Uterus (tissue), 4 donors: Measurements from ENCODE around the gene PRKAR1B. TPM values are rescaled to one million over a fixed set of nuclear protein-coding genes. Genes with fewer than 3 reads are reported as not detected.

Experiments used
- DNase-seq, 2 donors: peaks; one replicate each; pipeline ENCODE4 v3.0.0-alpha.2; 2019 to 2020
- H3K27ac ChIP-seq, 2 donors: fragments of 200-600 bp; sonication (generic); 1 replicate in 1 of 2; 2 replicates in 1 of 2; pipeline ENCODE4 v1.5.1; 2016 to 2018
- H3K27me3 ChIP-seq, 2 donors: fragments of 200-600 bp; sonication (generic); one replicate each; pipeline ENCODE4 v1.5.1; 2018 to 2019; ENCODE audit warnings: control low read depth in 1 of 2
- H3K36me3 ChIP-seq, 2 donors: fragments of 200-600 bp; sonication (generic); one replicate each; pipeline ENCODE4 v1.5.1; 2019; ENCODE audit warnings: control low read depth in 1 of 2
- H3K4me1 ChIP-seq, 2 donors: fragments of 200-600 bp; sonication (generic); one replicate each; pipeline ENCODE4 v1.5.1; 2018 to 2019; ENCODE audit warnings: control low read depth in 1 of 2
- H3K4me3 ChIP-seq, 2 donors: fragments of 200-600 bp; sonication (generic); 1 replicate in 1 of 2; 2 replicates in 1 of 2; pipeline ENCODE4 v1.5.1; 2018 to 2019; ENCODE audit warnings: mild to moderate bottlenecking in 1 of 2
- H3K9me3 ChIP-seq, 2 donors: fragments of 200-600 bp; sonication (generic); one replicate each; pipeline ENCODE4 v1.5.1; 2019; ENCODE audit warnings: control low read depth in 1 of 2
- POLR2A ChIP-seq, 2 donors: fragments of 450-650 bp; IDR thresholded peaks; one replicate each; pipeline ENCODE4 v1.6.1; 2016; ENCODE audit warnings: antibody characterized with exemption in 2 of 2, mild to moderate bottlenecking in 1 of 2, moderate library complexity in 1 of 2
- intact Hi-C: fragments of 100-400 bp; cut with DNase I; formaldehyde crosslinking; loops from one replicate; pipeline ENCODE4 v1.15.1; 2023; ENCODE audit warnings: low total_unique reads
- total RNA-seq, 4 donors: library from RNA; depleted of rRNA in 3 of 4; stranded (reverse); fragments of >200 nt in 3 of 4; gene quantifications; one replicate each; pipeline versions ENCODE4 v1.1.0 to v1.2.4, GENCODE V29; 2014 to 2023
- TF ChIP-seq, protein P1 (sequence below), 4 experiments: fragments of 200-600 bp in 2 of 4; fragments of 450-650 bp in 2 of 4; sonication (generic) in 2 of 4; IDR thresholded peaks; one replicate each; pipeline ENCODE4 v1.5.1; 2016 to 2019; ENCODE audit warnings: antibody characterized with exemption in 4 of 4, mild to moderate bottlenecking in 2 of 4, moderate library complexity in 1 of 4
- donor health status: DM: yes; HTN: yes; CAD: no.

PRKAR1B gene
- total RNA-seq, 4 donors from 2014 or later = 1.0 to 45.2 (median 28.7) TPM

DNA sequence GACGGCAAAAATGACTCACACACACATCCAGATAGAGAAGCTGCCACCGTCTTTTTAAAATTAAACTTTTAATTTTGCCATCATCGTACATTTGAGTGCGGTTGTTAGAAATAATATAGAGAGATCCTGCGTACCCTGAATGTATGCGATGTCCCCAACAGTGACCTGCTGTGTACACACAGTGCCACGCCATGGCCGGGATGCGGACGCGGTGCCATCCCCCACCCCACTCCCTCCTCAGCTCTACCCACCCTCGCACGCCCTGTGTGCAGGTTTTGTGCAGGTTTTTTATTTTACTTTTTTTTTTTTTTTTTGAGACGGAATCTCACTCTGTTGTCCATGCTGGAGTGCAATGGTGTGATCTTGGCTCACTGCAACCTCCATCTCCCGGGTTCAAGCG lies 148.7 kb downstream of the PRKAR1B start:
- Histone ChIP-seq H3K27me3 (no peaks in the 10 kb centered on the region), H3K4me1 (peaks cover 0 to 4% of the 10 kb centered on the region in 2 donors), H3K36me3 (no peaks in the 10 kb centered on the region), H3K4me3 (no peak overlapping the region), H3K27ac (no peak overlapping the region), H3K9me3 (no peaks in the 10 kb centered on the region)
- intact Hi-C loops = no loop called here
- TF ChIP-seq POLR2A (IDR thresholded peaks at IDR 0.05) = no peak
- TF ChIP-seq, protein P1, sequence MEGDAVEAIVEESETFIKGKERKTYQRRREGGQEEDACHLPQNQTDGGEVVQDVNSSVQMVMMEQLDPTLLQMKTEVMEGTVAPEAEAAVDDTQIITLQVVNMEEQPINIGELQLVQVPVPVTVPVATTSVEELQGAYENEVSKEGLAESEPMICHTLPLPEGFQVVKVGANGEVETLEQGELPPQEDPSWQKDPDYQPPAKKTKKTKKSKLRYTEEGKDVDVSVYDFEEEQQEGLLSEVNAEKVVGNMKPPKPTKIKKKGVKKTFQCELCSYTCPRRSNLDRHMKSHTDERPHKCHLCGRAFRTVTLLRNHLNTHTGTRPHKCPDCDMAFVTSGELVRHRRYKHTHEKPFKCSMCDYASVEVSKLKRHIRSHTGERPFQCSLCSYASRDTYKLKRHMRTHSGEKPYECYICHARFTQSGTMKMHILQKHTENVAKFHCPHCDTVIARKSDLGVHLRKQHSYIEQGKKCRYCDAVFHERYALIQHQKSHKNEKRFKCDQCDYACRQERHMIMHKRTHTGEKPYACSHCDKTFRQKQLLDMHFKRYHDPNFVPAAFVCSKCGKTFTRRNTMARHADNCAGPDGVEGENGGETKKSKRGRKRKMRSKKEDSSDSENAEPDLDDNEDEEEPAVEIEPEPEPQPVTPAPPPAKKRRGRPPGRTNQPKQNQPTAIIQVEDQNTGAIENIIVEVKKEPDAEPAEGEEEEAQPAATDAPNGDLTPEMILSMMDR (IDR thresholded peaks at IDR 0.05) = no peak
- DNase-seq = no peak

DNA sequence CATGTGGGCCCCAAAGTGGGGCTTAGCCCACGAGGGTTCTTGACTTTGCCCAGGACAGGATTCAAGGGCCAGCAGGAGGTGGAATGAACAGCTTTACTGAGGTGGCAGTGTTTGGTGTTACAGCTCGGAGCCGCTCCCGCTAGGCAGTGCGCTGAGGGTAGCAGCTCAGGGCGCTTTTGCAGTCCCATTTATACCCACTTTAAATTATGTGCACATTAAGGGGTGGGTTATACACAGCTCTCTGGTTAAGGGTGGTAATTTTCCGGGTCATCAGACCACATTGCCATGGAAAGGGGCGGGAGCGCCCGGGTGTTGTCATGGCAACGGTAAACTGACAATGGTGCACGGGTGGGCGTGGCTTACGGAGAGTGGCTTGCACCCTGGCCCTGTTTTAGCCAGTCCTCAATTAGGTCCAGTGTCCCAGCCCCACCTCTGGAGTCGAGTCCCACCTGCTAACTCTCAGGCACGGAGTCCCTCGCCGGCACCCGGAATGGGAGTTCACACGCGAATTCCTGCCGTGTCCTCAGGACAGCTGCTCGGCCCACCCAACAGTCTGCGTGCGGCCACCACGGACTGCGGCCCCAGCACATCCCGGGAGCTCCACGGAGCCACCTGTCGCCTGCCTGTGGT lies 149.2 kb downstream of the PRKAR1B start:
- Histone ChIP-seq H3K4me1 (peaks cover 0 to 4% of the 10 kb centered on the region in 2 donors), H3K27ac (no peak overlapping the region), H3K4me3 (no peak overlapping the region), H3K9me3 (no peaks in the 10 kb centered on the region), H3K36me3 (no peaks in the 10 kb centered on the region), H3K27me3 (no peaks in the 10 kb centered on the region)
- no peak for DNase-seq
- TF ChIP-seq POLR2A (IDR thresholded peaks at IDR 0.05) = no peak
- TF ChIP-seq, protein P1 (IDR thresholded peaks at IDR 0.05) = no peak
- intact Hi-C loops = no loop called here

DNA sequence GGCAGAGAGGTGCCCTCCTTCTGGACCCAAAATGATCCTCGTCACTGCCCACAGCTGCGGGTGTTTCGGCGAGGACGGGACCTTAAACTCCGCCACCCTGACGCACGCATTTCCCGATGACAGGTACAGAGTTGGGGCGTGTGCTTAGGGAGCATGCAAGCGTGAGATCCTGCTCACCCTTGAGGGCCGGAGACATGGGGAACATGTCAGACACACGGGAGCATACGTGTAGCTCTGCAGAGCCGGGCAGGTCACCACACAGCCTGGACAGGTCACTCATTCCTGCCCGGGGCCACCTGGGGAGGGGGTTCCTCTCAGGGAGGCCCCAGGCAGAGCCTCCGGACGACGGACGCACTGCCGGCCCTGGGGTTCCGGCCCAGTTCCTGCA lies 149.8 kb downstream of the PRKAR1B start:
- Histone ChIP-seq H3K4me1 (peaks cover 0 to 4% of the 10 kb centered on the region in 2 donors), H3K27me3 (no peaks in the 10 kb centered on the region), H3K9me3 (no peaks in the 10 kb centered on the region), H3K4me3 (no peak overlapping the region), H3K36me3 (no peaks in the 10 kb centered on the region), H3K27ac (no peak overlapping the region)
- no peak for DNase-seq
- intact Hi-C loops = no loop called here
- no peak for TF ChIP-seq POLR2A (IDR thresholded peaks at IDR 0.05)

DNA sequence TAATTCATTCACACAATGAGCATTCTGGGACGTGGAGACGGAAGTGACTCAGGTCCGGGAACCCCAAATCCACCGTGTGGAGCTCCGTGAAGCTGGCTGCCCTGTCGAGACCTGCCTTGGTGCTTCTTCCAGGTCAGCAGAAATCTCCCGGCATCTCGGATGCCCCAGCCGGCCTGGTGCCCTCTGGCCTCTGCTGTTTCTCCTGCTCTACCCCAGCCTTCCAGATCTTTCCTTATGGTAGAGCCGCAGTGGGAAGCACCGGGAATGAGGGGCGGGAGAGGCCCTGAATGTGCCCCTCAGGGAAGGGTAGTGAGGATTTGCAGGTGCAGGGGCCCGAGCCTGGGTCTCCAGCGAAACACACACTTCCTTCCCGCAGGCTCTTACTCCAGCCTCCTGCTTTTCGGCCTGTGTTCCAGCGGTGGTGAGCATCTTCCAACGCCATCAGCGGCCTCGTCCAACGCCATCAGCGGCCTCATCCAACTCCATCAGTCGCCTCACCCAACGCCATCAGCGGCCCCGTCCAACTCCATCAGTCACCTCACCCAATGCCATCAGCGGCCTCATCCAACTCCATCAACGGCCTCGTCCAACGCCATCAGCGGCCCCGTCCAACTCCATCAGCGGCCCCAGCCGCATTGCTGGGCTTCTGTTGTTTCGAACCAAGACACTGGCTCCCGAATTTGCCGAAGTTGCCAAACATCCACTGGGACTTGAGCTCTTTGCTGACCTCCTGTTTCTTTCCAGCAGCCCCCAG lies 150.4 kb downstream of the PRKAR1B start:
- no peak overlapping the region for H3K27ac ChIP-seq
- no peaks in the 10 kb centered on the region for H3K36me3 ChIP-seq
- no peak for DNase-seq
- TF ChIP-seq, protein P1 (IDR thresholded peaks at IDR 0.05) = no peak
- TF ChIP-seq POLR2A (IDR thresholded peaks at IDR 0.05) = no peak
- no peak overlapping the region for H3K4me3 ChIP-seq
- intact Hi-C loops = no loop called here
- peaks cover 0 to 4% of the 10 kb centered on the region in 2 donors for H3K4me1 ChIP-seq
- no peaks in the 10 kb centered on the region for H3K27me3 ChIP-seq
- H3K9me3 ChIP-seq = no peaks in the 10 kb centered on the region

DNA sequence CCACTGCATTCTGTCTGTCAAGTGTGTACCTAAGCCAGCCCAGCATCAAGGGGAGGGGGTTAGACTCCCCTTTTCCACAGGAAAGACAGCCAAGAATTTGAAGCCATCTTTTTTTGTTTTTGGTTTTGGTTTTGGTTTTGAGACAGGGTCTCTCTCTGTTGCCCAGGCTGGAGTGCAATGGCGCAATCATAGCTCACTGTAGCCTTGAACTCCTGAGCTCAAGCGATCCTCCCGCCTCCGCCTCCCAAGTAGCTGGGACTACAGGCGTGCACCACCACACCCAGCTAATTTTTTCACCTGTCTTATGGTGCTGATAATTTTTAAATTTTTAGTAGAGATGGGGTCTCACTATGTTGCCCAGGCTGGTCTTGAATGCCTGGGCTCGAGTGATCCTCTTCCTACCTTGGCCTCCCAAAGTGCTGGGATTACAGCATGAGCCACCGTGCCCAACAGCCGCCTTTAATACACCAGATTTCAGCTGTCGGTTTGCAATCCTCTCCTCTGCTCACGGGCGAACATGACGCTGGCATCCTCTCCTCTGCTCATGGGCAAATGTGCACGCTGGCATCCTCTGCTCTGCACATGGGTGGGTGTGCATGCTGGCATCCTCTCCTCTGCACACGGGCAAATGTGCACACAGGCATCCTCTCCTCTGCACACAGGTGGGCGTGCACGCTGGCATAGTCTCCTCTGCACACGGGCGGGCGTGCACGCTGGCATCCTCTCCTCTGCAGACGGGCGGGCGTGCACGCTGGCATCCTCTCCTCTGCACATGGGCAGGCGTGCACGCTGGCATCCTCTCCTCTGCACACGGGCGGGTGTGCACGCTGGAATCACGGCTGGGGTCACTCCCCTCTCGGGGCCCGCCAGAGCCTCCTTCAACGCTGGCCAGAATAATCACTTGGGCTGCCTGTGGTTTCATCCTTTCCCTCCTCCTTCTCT lies 151.4 kb downstream of the PRKAR1B start:
- DNase-seq = no peak
- Histone ChIP-seq H3K4me1 (peaks cover 0 to 4% of the 10 kb centered on the region in 2 donors), H3K4me3 (no peak overlapping the region), H3K36me3 (no peaks in the 10 kb centered on the region), H3K27ac (no peak overlapping the region), H3K27me3 (no peaks in the 10 kb centered on the region), H3K9me3 (no peaks in the 10 kb centered on the region)
- TF ChIP-seq, protein P1 (IDR thresholded peaks at IDR 0.05) = no peak
- intact Hi-C loops = no loop called here
